ENCODE data around the gene BMP6. TPM values are rescaled to one million over a fixed set of nuclear protein-coding genes. Genes with fewer than 3 reads are reported as not detected.

The BMP6 gene
- polyA plus RNA-seq, 1 donor from 2014 or later = 2.4 TPM

DNA sequence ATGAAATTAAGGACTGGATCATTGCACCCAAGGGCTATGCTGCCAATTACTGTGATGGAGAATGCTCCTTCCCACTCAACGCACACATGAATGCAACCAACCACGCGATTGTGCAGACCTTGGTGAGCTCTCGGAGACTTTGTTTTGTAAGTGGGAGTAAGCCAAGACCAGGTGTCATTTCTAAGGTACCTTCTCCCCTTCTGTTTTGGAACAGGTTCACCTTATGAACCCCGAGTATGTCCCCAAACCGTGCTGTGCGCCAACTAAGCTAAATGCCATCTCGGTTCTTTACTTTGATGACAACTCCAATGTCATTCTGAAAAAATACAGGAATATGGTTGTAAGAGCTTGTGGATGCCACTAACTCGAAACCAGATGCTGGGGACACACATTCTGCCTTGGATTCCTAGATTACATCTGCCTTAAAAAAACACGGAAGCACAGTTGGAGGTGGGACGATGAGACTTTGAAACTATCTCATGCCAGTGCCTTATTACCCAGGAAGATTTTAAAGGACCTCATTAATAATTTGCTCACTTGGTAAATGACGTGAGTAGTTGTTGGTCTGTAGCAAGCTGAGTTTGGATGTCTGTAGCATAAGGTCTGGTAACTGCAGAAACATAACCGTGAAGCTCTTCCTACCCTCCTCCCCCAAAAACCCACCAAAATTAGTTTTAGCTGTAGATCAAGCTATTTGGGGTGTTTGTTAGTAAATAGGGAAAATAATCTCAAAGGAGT, 154.2 kb downstream of the BMP6 start:
- Histone ChIP-seq H3K9me3 (ENCODE audit: low read length) (no peaks in the 10 kb centered on the region), H3K4me2 (ENCODE audit: low read length) (no peak overlapping the region), H3K27ac (ENCODE audit: low read length) (no peak overlapping the region), H3K9ac (ENCODE audit: low read length) (no peak overlapping the region), H3K27me3 (ENCODE audit: insufficient read depth, low read depth, low read length) (no peaks in the 10 kb centered on the region), H3F3A (ENCODE audit: insufficient read depth, low read length, poor library complexity, severe bottlenecking) (no peaks in the 10 kb centered on the region), H3K9me2 (ENCODE audit: insufficient read depth, low read length) (no peaks in the 10 kb centered on the region), H3K36me3 (ENCODE audit: insufficient read depth, low read length) (peaks cover 4% of the 10 kb centered on the region), H2AFZ (ENCODE audit: low read depth, low read length) (no peak overlapping the region), H3K4me3 (ENCODE audit: low read length) (no peak overlapping the region), H4K20me1 (ENCODE audit: insufficient read depth) (no peaks in the 10 kb centered on the region), H3K79me2 (replicated peaks; ENCODE audit: insufficient read depth, low read length) (no peaks in the 10 kb centered on the region)
- TF ChIP-seq, protein P1, sequence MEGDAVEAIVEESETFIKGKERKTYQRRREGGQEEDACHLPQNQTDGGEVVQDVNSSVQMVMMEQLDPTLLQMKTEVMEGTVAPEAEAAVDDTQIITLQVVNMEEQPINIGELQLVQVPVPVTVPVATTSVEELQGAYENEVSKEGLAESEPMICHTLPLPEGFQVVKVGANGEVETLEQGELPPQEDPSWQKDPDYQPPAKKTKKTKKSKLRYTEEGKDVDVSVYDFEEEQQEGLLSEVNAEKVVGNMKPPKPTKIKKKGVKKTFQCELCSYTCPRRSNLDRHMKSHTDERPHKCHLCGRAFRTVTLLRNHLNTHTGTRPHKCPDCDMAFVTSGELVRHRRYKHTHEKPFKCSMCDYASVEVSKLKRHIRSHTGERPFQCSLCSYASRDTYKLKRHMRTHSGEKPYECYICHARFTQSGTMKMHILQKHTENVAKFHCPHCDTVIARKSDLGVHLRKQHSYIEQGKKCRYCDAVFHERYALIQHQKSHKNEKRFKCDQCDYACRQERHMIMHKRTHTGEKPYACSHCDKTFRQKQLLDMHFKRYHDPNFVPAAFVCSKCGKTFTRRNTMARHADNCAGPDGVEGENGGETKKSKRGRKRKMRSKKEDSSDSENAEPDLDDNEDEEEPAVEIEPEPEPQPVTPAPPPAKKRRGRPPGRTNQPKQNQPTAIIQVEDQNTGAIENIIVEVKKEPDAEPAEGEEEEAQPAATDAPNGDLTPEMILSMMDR (IDR thresholded peaks at IDR 0.05; ENCODE audit: poor library complexity, severe bottlenecking) = no peak
- TF ChIP-seq TAF1 (IDR thresholded peaks at IDR 0.05; ENCODE audit: low read depth) = no peak
- TF ChIP-seq RAD21 (conservative IDR thresholded peaks at IDR 0.05) = no peak
- TF ChIP-seq SMC3 (conservative IDR thresholded peaks at IDR 0.05; ENCODE audit: poor library complexity) = no peak
- no peak for TF ChIP-seq EZH2 (IDR thresholded peaks at IDR 0.05; ENCODE audit: borderline replicate concordance, insufficient read depth, low read length, poor library complexity, severe bottlenecking)
- TF ChIP-seq, protein P2, sequence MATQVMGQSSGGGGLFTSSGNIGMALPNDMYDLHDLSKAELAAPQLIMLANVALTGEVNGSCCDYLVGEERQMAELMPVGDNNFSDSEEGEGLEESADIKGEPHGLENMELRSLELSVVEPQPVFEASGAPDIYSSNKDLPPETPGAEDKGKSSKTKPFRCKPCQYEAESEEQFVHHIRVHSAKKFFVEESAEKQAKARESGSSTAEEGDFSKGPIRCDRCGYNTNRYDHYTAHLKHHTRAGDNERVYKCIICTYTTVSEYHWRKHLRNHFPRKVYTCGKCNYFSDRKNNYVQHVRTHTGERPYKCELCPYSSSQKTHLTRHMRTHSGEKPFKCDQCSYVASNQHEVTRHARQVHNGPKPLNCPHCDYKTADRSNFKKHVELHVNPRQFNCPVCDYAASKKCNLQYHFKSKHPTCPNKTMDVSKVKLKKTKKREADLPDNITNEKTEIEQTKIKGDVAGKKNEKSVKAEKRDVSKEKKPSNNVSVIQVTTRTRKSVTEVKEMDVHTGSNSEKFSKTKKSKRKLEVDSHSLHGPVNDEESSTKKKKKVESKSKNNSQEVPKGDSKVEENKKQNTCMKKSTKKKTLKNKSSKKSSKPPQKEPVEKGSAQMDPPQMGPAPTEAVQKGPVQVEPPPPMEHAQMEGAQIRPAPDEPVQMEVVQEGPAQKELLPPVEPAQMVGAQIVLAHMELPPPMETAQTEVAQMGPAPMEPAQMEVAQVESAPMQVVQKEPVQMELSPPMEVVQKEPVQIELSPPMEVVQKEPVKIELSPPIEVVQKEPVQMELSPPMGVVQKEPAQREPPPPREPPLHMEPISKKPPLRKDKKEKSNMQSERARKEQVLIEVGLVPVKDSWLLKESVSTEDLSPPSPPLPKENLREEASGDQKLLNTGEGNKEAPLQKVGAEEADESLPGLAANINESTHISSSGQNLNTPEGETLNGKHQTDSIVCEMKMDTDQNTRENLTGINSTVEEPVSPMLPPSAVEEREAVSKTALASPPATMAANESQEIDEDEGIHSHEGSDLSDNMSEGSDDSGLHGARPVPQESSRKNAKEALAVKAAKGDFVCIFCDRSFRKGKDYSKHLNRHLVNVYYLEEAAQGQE (IDR thresholded peaks at IDR 0.05; ENCODE audit: borderline replicate concordance) = no peak
- no peak for TF ChIP-seq EP300 (conservative IDR thresholded peaks at IDR 0.05; ENCODE audit: poor library complexity, severe bottlenecking)
- no peak for TF ChIP-seq POLR2AphosphoS5 (IDR thresholded peaks at IDR 0.05)
- TF ChIP-seq MXI1 (conservative IDR thresholded peaks at IDR 0.05; ENCODE audit: poor library complexity, severe bottlenecking) = no peak

DNA sequence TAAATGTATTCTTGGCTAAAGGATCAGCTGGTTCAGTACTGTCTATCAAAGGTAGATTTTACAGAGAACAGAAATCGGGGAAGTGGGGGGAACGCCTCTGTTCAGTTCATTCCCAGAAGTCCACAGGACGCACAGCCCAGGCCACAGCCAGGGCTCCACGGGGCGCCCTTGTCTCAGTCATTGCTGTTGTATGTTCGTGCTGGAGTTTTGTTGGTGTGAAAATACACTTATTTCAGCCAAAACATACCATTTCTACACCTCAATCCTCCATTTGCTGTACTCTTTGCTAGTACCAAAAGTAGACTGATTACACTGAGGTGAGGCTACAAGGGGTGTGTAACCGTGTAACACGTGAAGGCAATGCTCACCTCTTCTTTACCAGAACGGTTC, 154.8 kb downstream of the BMP6 start:
- no peak overlapping the region for H3K4me2 ChIP-seq (ENCODE audit: low read length)
- H3K27me3 ChIP-seq (ENCODE audit: insufficient read depth, low read depth, low read length) = no peaks in the 10 kb centered on the region
- H3K9ac ChIP-seq (ENCODE audit: low read length) = no peak overlapping the region
- no peaks in the 10 kb centered on the region for H3K9me2 ChIP-seq (ENCODE audit: insufficient read depth, low read length)
- no peak for TF ChIP-seq EP300 (conservative IDR thresholded peaks at IDR 0.05; ENCODE audit: poor library complexity, severe bottlenecking)
- no peak for TF ChIP-seq POLR2AphosphoS5 (IDR thresholded peaks at IDR 0.05)
- TF ChIP-seq TAF1 (IDR thresholded peaks at IDR 0.05; ENCODE audit: low read depth) = no peak
- TF ChIP-seq EZH2 (IDR thresholded peaks at IDR 0.05; ENCODE audit: borderline replicate concordance, insufficient read depth, low read length, poor library complexity, severe bottlenecking) = no peak
- no peak for TF ChIP-seq RAD21 (conservative IDR thresholded peaks at IDR 0.05)
- TF ChIP-seq, protein P1 (IDR thresholded peaks at IDR 0.05; ENCODE audit: poor library complexity, severe bottlenecking) = no peak
- TF ChIP-seq MXI1 (conservative IDR thresholded peaks at IDR 0.05; ENCODE audit: poor library complexity, severe bottlenecking) = no peak
- no peak for TF ChIP-seq SMC3 (conservative IDR thresholded peaks at IDR 0.05; ENCODE audit: poor library complexity)
- H3K27ac ChIP-seq (ENCODE audit: low read length) = no peak overlapping the region
- H2AFZ ChIP-seq (ENCODE audit: low read depth, low read length) = no peak overlapping the region
- H3K4me3 ChIP-seq (ENCODE audit: low read length) = no peak overlapping the region
- no peaks in the 10 kb centered on the region for H4K20me1 ChIP-seq (ENCODE audit: insufficient read depth)
- H3K79me2 ChIP-seq (replicated peaks; ENCODE audit: insufficient read depth, low read length) = no peaks in the 10 kb centered on the region
- H3K9me3 ChIP-seq (ENCODE audit: low read length) = no peaks in the 10 kb centered on the region
- H3K36me3 ChIP-seq (ENCODE audit: insufficient read depth, low read length) = peaks cover 4% of the 10 kb centered on the region
- no peaks in the 10 kb centered on the region for H3F3A ChIP-seq (ENCODE audit: insufficient read depth, low read length, poor library complexity, severe bottlenecking)

Data from neural cell (in vitro differentiated cells).